Measurements from ENCODE around the gene RABL6. TPM values are rescaled to one million over a fixed set of nuclear protein-coding genes. Genes with fewer than 3 reads are reported as not detected.

Gene RABL6
- total RNA-seq, 1 donor from 2014 or later = 64.1 TPM

GRCh38 chr9:136815422-136815782 lies 7.7 kb downstream of the RABL6 start:
- no peak for DNase-seq
- H3K36me3 ChIP-seq = peaks cover 26% of the 10 kb centered on the region

GRCh38 chr9:136820971-136821825 lies 13.4 kb downstream of the RABL6 start:
- peak overlapping the region; percentile 63 for H3K4me3 ChIP-seq
- H3K4me1 ChIP-seq = peaks cover 18% of the 10 kb centered on the region
- DNase-seq = no peak
- no peak for TF ChIP-seq CTCF (IDR thresholded peaks at IDR 0.05; ENCODE audit: borderline replicate concordance)
- intact Hi-C loops (cut with micrococcal nuclease) = no loop called here
- peaks cover 34% of the 10 kb centered on the region for H3K36me3 ChIP-seq
- no peaks in the 10 kb centered on the region for H3K27me3 ChIP-seq (ENCODE audit: low read depth)
- peak overlapping the region; percentile 51 for H3K27ac ChIP-seq (replicated peaks)
- H3K9me3 ChIP-seq (replicated peaks) = no peaks in the 10 kb centered on the region

More at GRCh38 chr9:136815422-136815782, 7.7 kb downstream of the RABL6 start:
- Histone ChIP-seq H3K4me1 (peaks cover 13% of the 10 kb centered on the region), H3K9me3 (replicated peaks) (no peaks in the 10 kb centered on the region), H3K27me3 (ENCODE audit: low read depth) (no peaks in the 10 kb centered on the region), H3K4me3 (no peak overlapping the region), H3K27ac (replicated peaks) (no peak overlapping the region)
- intact Hi-C loops (cut with micrococcal nuclease) = no loop called here
- no peak for TF ChIP-seq CTCF (IDR thresholded peaks at IDR 0.05; ENCODE audit: borderline replicate concordance)

- no peak for TF ChIP-seq CTCF (IDR thresholded peaks at IDR 0.05; ENCODE audit: borderline replicate concordance)
Observed at GRCh38 chr9:136821826-136822544, 14.2 kb downstream of the RABL6 start.

GRCh38 chr9:136823136-136824046 lies 15.6 kb downstream of the RABL6 start:
- Histone ChIP-seq H3K9me3 (replicated peaks) (no peaks in the 10 kb centered on the region), H3K36me3 (peaks cover 45% of the 10 kb centered on the region), H3K27me3 (ENCODE audit: low read depth) (no peaks in the 10 kb centered on the region), H3K27ac (replicated peaks) (no peak overlapping the region), H3K4me1 (peaks cover 18% of the 10 kb centered on the region), H3K4me3 (no peak overlapping the region)
- DNase-seq = no peak
- intact Hi-C loops (cut with micrococcal nuclease) = no loop called here
- no peak for TF ChIP-seq CTCF (IDR thresholded peaks at IDR 0.05; ENCODE audit: borderline replicate concordance)

More at GRCh38 chr9:136821826-136822544, 14.2 kb downstream of the RABL6 start:
- Histone ChIP-seq H3K27me3 (ENCODE audit: low read depth) (no peaks in the 10 kb centered on the region), H3K27ac (replicated peaks) (peak overlapping the region; percentile 51), H3K36me3 (peaks cover 41% of the 10 kb centered on the region), H3K4me1 (peaks cover 18% of the 10 kb centered on the region), H3K4me3 (peak overlapping the region; percentile 63), H3K9me3 (replicated peaks) (no peaks in the 10 kb centered on the region)
- intact Hi-C loops (cut with micrococcal nuclease) = no loop called here
- DNase-seq = no peak

Data from left ventricle myocardium inferior (tissue), 1 donor.